ENCODE data around the gene NPHP4. TPM values are rescaled to one million over a fixed set of nuclear protein-coding genes. Genes with fewer than 3 reads are reported as not detected.

Gene NPHP4
- total and polyA plus RNA-seq, 5 donors from 2014 or later: 0.29 to 13.2 (median 0.80) TPM

DNA sequence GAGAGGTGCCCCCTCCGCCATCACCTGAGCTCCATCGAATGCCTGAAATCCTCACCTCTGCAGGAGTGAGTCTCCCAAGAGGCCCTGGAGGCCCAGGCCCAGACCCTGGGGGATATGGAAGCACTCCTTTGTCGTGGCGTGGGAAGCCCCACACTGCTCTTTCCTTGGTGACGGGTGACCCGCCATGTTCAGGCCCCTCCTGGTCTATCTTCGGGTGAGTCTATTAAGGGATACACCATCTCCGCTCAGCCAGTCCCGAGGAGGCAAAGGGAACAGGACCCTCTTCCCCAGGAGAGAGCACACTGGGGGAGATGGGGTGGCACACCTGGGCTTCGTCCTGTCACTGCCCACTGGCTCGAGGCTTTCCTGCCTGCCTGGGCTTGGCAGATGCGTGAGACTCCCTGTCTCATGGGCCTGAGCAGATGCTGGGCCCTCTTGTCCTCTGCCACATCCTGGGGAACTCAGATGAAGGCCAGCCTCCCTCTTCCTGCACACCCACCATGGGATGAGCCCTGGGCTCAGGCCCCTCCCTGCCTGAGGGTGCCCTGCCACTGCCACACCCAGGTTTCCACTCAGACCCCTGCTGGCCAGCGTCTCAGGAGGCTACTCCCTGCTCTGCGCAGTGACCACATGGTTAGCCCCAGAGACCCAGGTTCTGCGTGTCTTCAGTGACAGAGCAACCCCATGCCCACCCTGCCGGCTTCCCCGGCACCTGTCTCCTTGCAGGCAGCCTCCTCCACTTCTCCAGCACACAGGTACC is 3.8 kb upstream of the NPHP4 start:
- H3K9me3 ChIP-seq (ENCODE audit: control insufficient read depth in 2 of 2, low read length in 2 of 2): no peaks in the 10 kb centered on the region
- no peak overlapping the region for H3K27ac ChIP-seq (ENCODE audit: insufficient read depth, low read length, poor library complexity, severe bottlenecking)
- H3K4me3 Mint-ChIP-seq: peak overlapping the region in 2 of 4 donors; percentile 73 to 100
- H3K4me1 ChIP-seq (ENCODE audit: control insufficient read depth, insufficient read depth, low read length, poor library complexity, severe bottlenecking): peaks cover 41% of the 10 kb centered on the region
- no peak for DNase-seq
- H3K27me3 ChIP-seq (ENCODE audit: control insufficient read depth, insufficient read depth, low read length): no peaks in the 10 kb centered on the region
- H3K27ac Mint-ChIP-seq: peak overlapping the region in 2 of 3 donors; percentile 20 to 46
- peaks cover 0 to 68% (median 24%) of the 10 kb centered on the region in 4 donors for H3K4me1 Mint-ChIP-seq
- peaks cover 5% of the 10 kb centered on the region for H3K27me3 Mint-ChIP-seq
- H3K36me3 ChIP-seq (ENCODE audit: control insufficient read depth, insufficient read depth, low read length): peaks cover 11% of the 10 kb centered on the region
- H3K36me3 Mint-ChIP-seq: peaks cover 3% of the 10 kb centered on the region
- no peak overlapping the region for H3K4me3 ChIP-seq (ENCODE audit: low read depth, low read length)
- no peak for ATAC-seq (ENCODE audit: low read depth in 2 of 2)
- H3K9me3 Mint-ChIP-seq: no peaks in the 10 kb centered on the region

DNA sequence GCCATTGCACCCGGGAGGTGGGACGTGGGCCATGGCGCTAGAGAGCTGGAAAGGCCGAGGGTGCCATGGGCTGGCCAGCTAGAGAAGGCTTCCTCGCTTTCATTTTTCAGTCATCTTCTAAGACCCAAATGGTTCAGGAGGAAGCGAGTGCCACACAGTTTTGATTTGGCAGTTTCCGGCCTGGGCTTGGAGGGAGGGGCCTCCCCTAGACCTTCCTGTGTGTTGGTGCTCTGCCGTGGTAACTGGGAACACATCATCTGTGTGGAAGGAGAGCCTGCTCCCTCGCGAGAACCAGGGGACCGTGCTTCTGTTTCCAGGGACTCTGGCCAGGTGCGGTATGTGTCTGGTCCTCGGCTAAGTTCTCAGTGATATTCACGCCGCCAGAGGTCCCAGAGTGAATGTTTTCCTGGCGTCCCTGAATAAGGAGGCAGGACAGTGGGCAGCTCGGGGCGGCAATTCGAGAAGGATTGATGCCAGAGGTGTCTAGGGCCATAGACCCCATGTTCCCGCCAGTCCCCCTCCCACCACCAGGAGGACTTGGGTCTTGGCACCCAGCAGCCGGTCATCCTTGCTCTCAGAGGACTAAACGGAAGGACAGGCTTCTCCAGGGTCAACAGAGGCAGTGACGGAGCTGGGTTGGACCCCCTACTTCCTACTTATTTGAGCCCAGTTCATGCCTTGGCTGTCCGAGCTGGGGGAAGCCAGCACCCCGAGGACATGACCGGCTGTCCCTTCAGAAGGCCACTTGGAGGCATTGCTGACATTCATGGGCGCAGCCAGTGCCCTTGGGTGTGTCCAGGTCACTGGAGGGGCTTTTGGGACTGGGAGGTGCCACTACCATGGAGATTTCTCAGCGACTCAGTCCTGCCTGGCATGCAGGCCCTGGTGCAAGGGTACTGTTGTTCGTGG is 2.7 kb upstream of the NPHP4 start:
- peaks cover 5% of the 10 kb centered on the region for H3K27me3 Mint-ChIP-seq
- H3K36me3 Mint-ChIP-seq: no peaks in the 10 kb centered on the region

GRCh38 chr1:5993556-5994491 is 1.6 kb upstream of the NPHP4 start:
- H3K36me3 Mint-ChIP-seq: no peaks in the 10 kb centered on the region
- Histone ChIP-seq H3K4me1 (ENCODE audit: control insufficient read depth, insufficient read depth, low read length, poor library complexity, severe bottlenecking) (peaks cover 44% of the 10 kb centered on the region), H3K27me3 (ENCODE audit: control insufficient read depth, insufficient read depth, low read length) (no peaks in the 10 kb centered on the region), H3K27ac (ENCODE audit: insufficient read depth, low read length, poor library complexity, severe bottlenecking) (peak overlapping the region; percentile 95), H3K4me3 (ENCODE audit: low read depth, low read length) (peak overlapping the region; percentile 74), H3K36me3 (ENCODE audit: control insufficient read depth, insufficient read depth, low read length) (peaks cover 8% of the 10 kb centered on the region), H3K9me3 (ENCODE audit: control insufficient read depth in 2 of 2, low read length in 2 of 2) (no peaks in the 10 kb centered on the region)
- ATAC-seq (ENCODE audit: low read depth in 2 of 2): no peak
- peak in 2 of 3 donors; percentile 20 to 61 for DNase-seq
- peaks cover 0 to 62% (median 24%) of the 10 kb centered on the region in 4 donors for H3K4me1 Mint-ChIP-seq
- peaks cover 5% of the 10 kb centered on the region for H3K27me3 Mint-ChIP-seq
- H3K4me3 Mint-ChIP-seq: peak overlapping the region; percentile 96 to 100 (median 98)
- H3K27ac Mint-ChIP-seq: peak overlapping the region; percentile 95 to 97 (median 96)
- H3K9me3 Mint-ChIP-seq: no peaks in the 10 kb centered on the region

More for the DNA sequence above, 2.7 kb upstream of the NPHP4 start:
- H3K27ac ChIP-seq (ENCODE audit: insufficient read depth, low read length, poor library complexity, severe bottlenecking): peak overlapping the region; percentile 95
- no peaks in the 10 kb centered on the region for H3K9me3 ChIP-seq (ENCODE audit: control insufficient read depth in 2 of 2, low read length in 2 of 2)
- peaks cover 0 to 70% (median 24%) of the 10 kb centered on the region in 4 donors for H3K4me1 Mint-ChIP-seq
- peak overlapping the region; percentile 95 to 97 (median 96) for H3K27ac Mint-ChIP-seq
- H3K9me3 Mint-ChIP-seq: no peaks in the 10 kb centered on the region
- peak; percentile 51 to 90 (median 77) for DNase-seq
- no peaks in the 10 kb centered on the region for H3K27me3 ChIP-seq (ENCODE audit: control insufficient read depth, insufficient read depth, low read length)
- peak overlapping the region; percentile 96 to 100 (median 98) for H3K4me3 Mint-ChIP-seq
- peaks cover 8% of the 10 kb centered on the region for H3K36me3 ChIP-seq (ENCODE audit: control insufficient read depth, insufficient read depth, low read length)
- H3K4me3 ChIP-seq (ENCODE audit: low read depth, low read length): peak overlapping the region; percentile 74
- H3K4me1 ChIP-seq (ENCODE audit: control insufficient read depth, insufficient read depth, low read length, poor library complexity, severe bottlenecking): peaks cover 44% of the 10 kb centered on the region
- ATAC-seq (ENCODE audit: low read depth in 2 of 2): peak; percentile 33 to 35

DNA sequence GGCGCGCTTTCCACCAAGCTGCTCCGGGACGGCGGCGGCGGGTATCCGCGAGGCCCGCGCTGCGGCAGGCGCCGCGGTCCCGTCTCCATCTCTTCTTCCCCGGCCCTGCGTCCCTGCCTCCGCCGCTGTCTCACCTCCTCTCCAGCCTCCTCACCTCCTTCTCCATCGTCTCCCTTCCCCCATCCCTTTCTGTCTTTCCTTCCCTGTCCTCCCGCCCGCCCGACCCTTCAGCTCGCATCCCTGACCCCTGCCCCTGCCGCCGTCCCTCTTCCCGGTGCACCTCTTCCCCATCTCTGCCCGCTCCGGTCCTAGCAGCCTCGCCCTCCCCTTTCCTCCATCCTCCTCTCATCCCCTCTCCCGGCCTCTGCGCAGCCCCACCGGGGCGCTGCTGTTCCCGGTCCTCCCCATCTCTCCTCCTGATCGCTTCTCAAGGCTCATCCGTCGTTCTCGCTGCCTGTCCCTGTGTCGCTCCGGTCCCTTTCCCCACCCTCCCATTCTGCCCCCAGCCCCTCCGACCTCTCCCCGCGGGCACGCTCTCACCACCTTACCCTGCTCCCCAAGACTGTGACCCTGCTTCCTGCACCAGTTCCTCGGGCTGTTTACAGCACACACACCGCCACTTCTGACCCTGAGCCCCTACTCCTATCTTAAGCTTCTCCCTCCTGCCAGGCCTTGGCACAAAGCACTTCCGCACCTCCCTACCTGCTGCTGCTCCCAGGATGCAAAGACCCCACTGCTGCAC is 760 bp upstream of the NPHP4 start:
- H3K4me1 Mint-ChIP-seq: peaks cover 0 to 53% (median 24%) of the 10 kb centered on the region in 4 donors

GRCh38 chr1:5991381-5992025 is 722 bp downstream of the NPHP4 start:
- Mint-ChIP-seq H3K36me3 (no peaks in the 10 kb centered on the region), H3K9me3 (no peaks in the 10 kb centered on the region), H3K27me3 (peaks cover 5% of the 10 kb centered on the region), H3K27ac (peak overlapping the region; percentile 80 to 94 (median 84)), H3K4me1 (peaks cover 0 to 45% (median 19%) of the 10 kb centered on the region in 4 donors), H3K4me3 (peak overlapping the region; percentile 90 to 100 (median 92))
- Histone ChIP-seq H3K4me1 (ENCODE audit: control insufficient read depth, insufficient read depth, low read length, poor library complexity, severe bottlenecking) (peaks cover 39% of the 10 kb centered on the region), H3K27me3 (ENCODE audit: control insufficient read depth, insufficient read depth, low read length) (no peaks in the 10 kb centered on the region), H3K36me3 (ENCODE audit: control insufficient read depth, insufficient read depth, low read length) (peaks cover 8% of the 10 kb centered on the region), H3K4me3 (ENCODE audit: low read depth, low read length) (peak overlapping the region; percentile 71), H3K27ac (ENCODE audit: insufficient read depth, low read length, poor library complexity, severe bottlenecking) (peak overlapping the region; percentile 95), H3K9me3 (ENCODE audit: control insufficient read depth in 2 of 2, low read length in 2 of 2) (no peaks in the 10 kb centered on the region)
- DNase-seq (peak; percentile 32 to 69 (median 50)), ATAC-seq (ENCODE audit: low read depth in 2 of 2) (peak; percentile 23 to 26)

More for the DNA sequence above, 760 bp upstream of the NPHP4 start:
- H3K36me3 Mint-ChIP-seq: no peaks in the 10 kb centered on the region
- peak overlapping the region; percentile 74 for H3K4me3 ChIP-seq (ENCODE audit: low read depth, low read length)
- H3K4me3 Mint-ChIP-seq: peak overlapping the region; percentile 96 to 100 (median 98)
- peak overlapping the region in 2 of 3 donors; percentile 95 to 97 for H3K27ac Mint-ChIP-seq
- H3K4me1 ChIP-seq (ENCODE audit: control insufficient read depth, insufficient read depth, low read length, poor library complexity, severe bottlenecking): peaks cover 41% of the 10 kb centered on the region
- peak; percentile 8 to 44 (median 12) for DNase-seq
- H3K36me3 ChIP-seq (ENCODE audit: control insufficient read depth, insufficient read depth, low read length): peaks cover 8% of the 10 kb centered on the region
- ATAC-seq (ENCODE audit: low read depth in 2 of 2): no peak
- peaks cover 5% of the 10 kb centered on the region for H3K27me3 Mint-ChIP-seq
- H3K27me3 ChIP-seq (ENCODE audit: control insufficient read depth, insufficient read depth, low read length): no peaks in the 10 kb centered on the region
- no peaks in the 10 kb centered on the region for H3K9me3 Mint-ChIP-seq
- peak overlapping the region; percentile 95 for H3K27ac ChIP-seq (ENCODE audit: insufficient read depth, low read length, poor library complexity, severe bottlenecking)
- no peaks in the 10 kb centered on the region for H3K9me3 ChIP-seq (ENCODE audit: control insufficient read depth in 2 of 2, low read length in 2 of 2)

DNA sequence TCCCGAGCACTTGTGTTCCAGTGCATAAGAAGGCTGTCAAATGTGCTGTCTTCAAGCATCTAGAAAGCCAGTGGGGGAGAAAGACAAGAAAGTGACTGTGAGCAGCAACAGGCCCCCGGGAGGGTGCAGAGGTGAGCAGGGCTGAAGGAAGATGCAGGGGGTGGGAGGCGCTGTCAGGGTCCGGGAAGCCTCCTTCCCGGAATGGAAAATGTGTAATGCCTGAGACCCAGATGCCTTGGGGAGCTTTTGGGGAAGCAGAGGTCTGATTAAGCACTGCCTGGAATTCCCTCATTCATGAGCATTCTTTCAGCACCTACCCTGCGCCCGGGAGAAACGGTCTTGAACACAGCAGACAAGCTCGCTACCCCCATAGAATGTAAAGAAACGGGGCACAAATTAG is 1.3 kb downstream of the NPHP4 start:
- Histone ChIP-seq H3K4me1 (ENCODE audit: control insufficient read depth, insufficient read depth, low read length, poor library complexity, severe bottlenecking) (peaks cover 39% of the 10 kb centered on the region), H3K27ac (ENCODE audit: insufficient read depth, low read length, poor library complexity, severe bottlenecking) (no peak overlapping the region), H3K36me3 (ENCODE audit: control insufficient read depth, insufficient read depth, low read length) (peaks cover 4% of the 10 kb centered on the region), H3K27me3 (ENCODE audit: control insufficient read depth, insufficient read depth, low read length) (no peaks in the 10 kb centered on the region), H3K4me3 (ENCODE audit: low read depth, low read length) (peak overlapping the region; percentile 71), H3K9me3 (ENCODE audit: control insufficient read depth in 2 of 2, low read length in 2 of 2) (no peaks in the 10 kb centered on the region)
- Mint-ChIP-seq H3K27ac (peak overlapping the region in 2 of 3 donors; percentile 84 to 94), H3K27me3 (peaks cover 5% of the 10 kb centered on the region), H3K4me1 (peaks cover 0 to 42% (median 20%) of the 10 kb centered on the region in 4 donors), H3K36me3 (peaks cover 1% of the 10 kb centered on the region), H3K4me3 (peak overlapping the region; percentile 90 to 94 (median 92)), H3K9me3 (no peaks in the 10 kb centered on the region)
- no peak for ATAC-seq (ENCODE audit: low read depth in 2 of 2)
- DNase-seq: no peak
